ENCODE measurements around the gene FAM184A. TPM values are rescaled to one million over a fixed set of nuclear protein-coding genes. Genes with fewer than 3 reads are reported as not detected.

The FAM184A gene
- total RNA-seq, 1 donor from 2014 or later: 2.0 TPM

DNA sequence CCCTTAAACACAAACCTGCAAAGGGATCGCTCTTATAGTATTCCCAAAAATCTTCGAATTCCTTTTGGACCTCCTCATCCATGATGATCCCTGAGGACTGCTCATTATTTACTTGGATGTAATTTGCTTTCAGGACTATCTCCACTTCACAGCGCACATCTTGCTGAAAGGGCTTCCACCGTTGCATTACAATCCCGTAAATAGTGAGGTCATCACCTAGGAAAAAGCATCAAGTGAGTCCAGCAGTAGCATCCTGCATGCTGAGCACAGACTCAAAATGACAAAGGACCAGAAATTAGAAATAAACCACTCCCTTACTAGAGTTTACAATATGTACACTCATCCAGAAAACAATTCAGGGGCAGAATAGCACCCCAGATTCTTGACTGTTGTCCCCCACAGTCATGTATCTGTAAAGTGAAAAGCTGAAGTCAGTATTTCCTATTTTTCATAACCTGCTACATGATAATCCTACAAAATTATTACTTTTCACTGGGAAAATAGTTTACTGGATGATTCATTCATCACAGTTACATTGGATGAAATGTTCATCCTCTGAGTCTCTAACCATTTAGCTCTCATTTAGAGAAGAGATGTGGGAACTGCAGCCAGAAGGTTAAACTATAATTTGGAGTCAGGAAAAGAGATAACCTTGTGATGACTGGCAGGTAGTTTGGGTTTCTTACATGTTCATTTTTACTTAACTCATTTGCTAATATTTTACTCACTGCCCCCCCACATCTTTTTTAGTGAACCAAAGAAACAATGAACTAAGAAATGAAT is 160.7 kb downstream of the FAM184A start:
- Mint-ChIP-seq H3K9me3 (ENCODE audit: unreplicated experiment) (no peaks in the 10 kb centered on the region), H3K4me1 (ENCODE audit: low read depth, unreplicated experiment) (peaks cover 9% of the 10 kb centered on the region), H3K4me3 (ENCODE audit: unreplicated experiment) (no peak overlapping the region), H3K36me3 (ENCODE audit: low read depth, unreplicated experiment) (peaks cover 20% of the 10 kb centered on the region), H3K27ac (ENCODE audit: unreplicated experiment) (no peak overlapping the region), H3K27me3 (ENCODE audit: low read depth, unreplicated experiment) (no peaks in the 10 kb centered on the region)
- no peak overlapping the region for H3K4me2 ChIP-seq (ENCODE audit: low read length)
- no peaks in the 10 kb centered on the region for H3K4me1 ChIP-seq (ENCODE audit: insufficient read depth, low read length)
- H3K27ac ChIP-seq (ENCODE audit: low read depth, low read length): no peak overlapping the region
- no peaks in the 10 kb centered on the region for H3K9me3 ChIP-seq (ENCODE audit: insufficient read depth, low read depth, low read length)
- no peak overlapping the region for H3K9ac ChIP-seq (ENCODE audit: low read length)
- FAIRE-seq: no peak
- H2AFZ ChIP-seq (ENCODE audit: low read depth, low read length): no peak overlapping the region
- no peak for TF ChIP-seq EZH2 (IDR thresholded peaks at IDR 0.05; ENCODE audit: insufficient read depth, low read length)
- TF ChIP-seq, protein P1, sequence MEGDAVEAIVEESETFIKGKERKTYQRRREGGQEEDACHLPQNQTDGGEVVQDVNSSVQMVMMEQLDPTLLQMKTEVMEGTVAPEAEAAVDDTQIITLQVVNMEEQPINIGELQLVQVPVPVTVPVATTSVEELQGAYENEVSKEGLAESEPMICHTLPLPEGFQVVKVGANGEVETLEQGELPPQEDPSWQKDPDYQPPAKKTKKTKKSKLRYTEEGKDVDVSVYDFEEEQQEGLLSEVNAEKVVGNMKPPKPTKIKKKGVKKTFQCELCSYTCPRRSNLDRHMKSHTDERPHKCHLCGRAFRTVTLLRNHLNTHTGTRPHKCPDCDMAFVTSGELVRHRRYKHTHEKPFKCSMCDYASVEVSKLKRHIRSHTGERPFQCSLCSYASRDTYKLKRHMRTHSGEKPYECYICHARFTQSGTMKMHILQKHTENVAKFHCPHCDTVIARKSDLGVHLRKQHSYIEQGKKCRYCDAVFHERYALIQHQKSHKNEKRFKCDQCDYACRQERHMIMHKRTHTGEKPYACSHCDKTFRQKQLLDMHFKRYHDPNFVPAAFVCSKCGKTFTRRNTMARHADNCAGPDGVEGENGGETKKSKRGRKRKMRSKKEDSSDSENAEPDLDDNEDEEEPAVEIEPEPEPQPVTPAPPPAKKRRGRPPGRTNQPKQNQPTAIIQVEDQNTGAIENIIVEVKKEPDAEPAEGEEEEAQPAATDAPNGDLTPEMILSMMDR (IDR thresholded peaks at IDR 0.05; ENCODE audit: insufficient read depth, low read depth, low read length): no peak
- H3K79me2 ChIP-seq (ENCODE audit: insufficient read depth, low read length): no peaks in the 10 kb centered on the region
- peaks cover 20% of the 10 kb centered on the region for H3K36me3 ChIP-seq (ENCODE audit: insufficient read depth, low read length)
- H3K27me3 ChIP-seq (ENCODE audit: insufficient read depth, low read length): no peaks in the 10 kb centered on the region
- no peak for DNase-seq (ENCODE audit: low read depth)
- H3K4me3 ChIP-seq (ENCODE audit: insufficient read depth, low read depth, low read length): no peak overlapping the region
- H4K20me1 ChIP-seq (ENCODE audit: insufficient read depth, low read length): no peaks in the 10 kb centered on the region

DNA sequence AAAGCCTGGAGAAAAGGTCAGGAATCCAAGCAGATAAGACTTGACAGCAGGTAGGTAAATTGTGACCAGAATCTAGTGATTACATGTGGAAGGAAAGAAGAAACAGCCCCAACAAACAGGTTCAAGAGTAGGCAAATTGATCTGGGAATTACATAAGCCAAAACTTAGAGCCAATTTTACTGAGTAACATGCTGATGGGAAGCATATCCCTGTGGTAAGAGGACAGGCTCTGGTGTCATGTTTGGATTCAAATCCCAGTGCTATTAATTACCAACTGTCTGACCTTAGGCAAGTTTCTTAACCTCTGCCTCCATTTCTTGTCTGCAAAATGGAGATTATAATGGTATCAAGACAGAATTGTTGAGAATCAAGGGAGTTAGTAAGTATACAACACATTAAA is 163.9 kb downstream of the FAM184A start:
- Histone ChIP-seq H3K27me3 (ENCODE audit: insufficient read depth, low read length) (no peaks in the 10 kb centered on the region), H3K27ac (ENCODE audit: low read depth, low read length) (no peak overlapping the region), H3K9me3 (ENCODE audit: insufficient read depth, low read depth, low read length) (no peaks in the 10 kb centered on the region), H2AFZ (ENCODE audit: low read depth, low read length) (no peak overlapping the region), H3K4me3 (ENCODE audit: insufficient read depth, low read depth, low read length) (no peak overlapping the region), H4K20me1 (ENCODE audit: insufficient read depth, low read length) (no peaks in the 10 kb centered on the region), H3K36me3 (ENCODE audit: insufficient read depth, low read length) (peaks cover 9% of the 10 kb centered on the region), H3K4me1 (ENCODE audit: insufficient read depth, low read length) (no peaks in the 10 kb centered on the region), H3K4me2 (ENCODE audit: low read length) (no peak overlapping the region), H3K79me2 (ENCODE audit: insufficient read depth, low read length) (no peaks in the 10 kb centered on the region), H3K9ac (ENCODE audit: low read length) (no peak overlapping the region)
- no peak for FAIRE-seq
- Mint-ChIP-seq H3K9me3 (ENCODE audit: unreplicated experiment) (no peaks in the 10 kb centered on the region), H3K4me1 (ENCODE audit: low read depth, unreplicated experiment) (peaks cover 15% of the 10 kb centered on the region), H3K27ac (ENCODE audit: unreplicated experiment) (no peak overlapping the region), H3K27me3 (ENCODE audit: low read depth, unreplicated experiment) (no peaks in the 10 kb centered on the region), H3K36me3 (ENCODE audit: low read depth, unreplicated experiment) (peaks cover 11% of the 10 kb centered on the region), H3K4me3 (ENCODE audit: unreplicated experiment) (no peak overlapping the region)
- DNase-seq (ENCODE audit: low read depth): no peak
- TF ChIP-seq, protein P1 (IDR thresholded peaks at IDR 0.05; ENCODE audit: insufficient read depth, low read depth, low read length): no peak
- no peak for TF ChIP-seq EZH2 (IDR thresholded peaks at IDR 0.05; ENCODE audit: insufficient read depth, low read length)

DNA sequence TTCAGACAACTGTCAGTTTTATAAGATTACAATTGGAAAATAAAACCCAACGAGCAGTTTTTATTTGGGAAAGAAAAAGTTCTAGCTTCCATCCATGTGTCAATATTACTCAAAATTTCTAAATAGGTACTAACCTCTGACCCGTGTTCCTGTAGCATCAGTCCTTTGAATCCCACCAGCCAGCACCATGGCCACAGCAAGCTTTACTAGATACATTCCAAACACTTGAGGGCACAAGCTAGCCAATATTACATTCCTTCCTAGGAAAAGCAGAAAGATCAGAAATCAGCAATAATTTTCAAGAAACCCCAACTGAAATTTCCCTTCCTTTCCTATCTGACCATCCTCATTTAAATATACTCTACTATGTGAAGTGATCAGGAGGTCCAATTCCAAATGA is 165.3 kb downstream of the FAM184A start:
- Mint-ChIP-seq H3K36me3 (ENCODE audit: low read depth, unreplicated experiment) (peaks cover 11% of the 10 kb centered on the region), H3K4me3 (ENCODE audit: unreplicated experiment) (no peak overlapping the region), H3K27me3 (ENCODE audit: low read depth, unreplicated experiment) (no peaks in the 10 kb centered on the region), H3K9me3 (ENCODE audit: unreplicated experiment) (no peaks in the 10 kb centered on the region), H3K4me1 (ENCODE audit: low read depth, unreplicated experiment) (peaks cover 22% of the 10 kb centered on the region), H3K27ac (ENCODE audit: unreplicated experiment) (no peak overlapping the region)
- Histone ChIP-seq H3K79me2 (ENCODE audit: insufficient read depth, low read length) (no peaks in the 10 kb centered on the region), H3K4me2 (ENCODE audit: low read length) (no peak overlapping the region), H2AFZ (ENCODE audit: low read depth, low read length) (no peak overlapping the region), H3K36me3 (ENCODE audit: insufficient read depth, low read length) (peaks cover 12% of the 10 kb centered on the region), H3K9me3 (ENCODE audit: insufficient read depth, low read depth, low read length) (no peaks in the 10 kb centered on the region), H4K20me1 (ENCODE audit: insufficient read depth, low read length) (no peaks in the 10 kb centered on the region), H3K4me3 (ENCODE audit: insufficient read depth, low read depth, low read length) (no peak overlapping the region), H3K4me1 (ENCODE audit: insufficient read depth, low read length) (peaks cover 2% of the 10 kb centered on the region), H3K27me3 (ENCODE audit: insufficient read depth, low read length) (no peaks in the 10 kb centered on the region), H3K9ac (ENCODE audit: low read length) (no peak overlapping the region), H3K27ac (ENCODE audit: low read depth, low read length) (no peak overlapping the region)
- TF ChIP-seq, protein P1 (IDR thresholded peaks at IDR 0.05; ENCODE audit: insufficient read depth, low read depth, low read length): no peak
- TF ChIP-seq EZH2 (IDR thresholded peaks at IDR 0.05; ENCODE audit: insufficient read depth, low read length): no peak
- no peak for DNase-seq (ENCODE audit: low read depth)
- no peak for FAIRE-seq

All from astrocyte (in vitro differentiated cells and primary cell).